ENCODE data around the gene TEX52. TPM values are rescaled to one million over a fixed set of nuclear protein-coding genes. Genes with fewer than 3 reads are reported as not detected.

TEX52 gene
- total RNA-seq, 2 experiments from 2014 or later, result 0.20 TPM; not detected in 1

DNA sequence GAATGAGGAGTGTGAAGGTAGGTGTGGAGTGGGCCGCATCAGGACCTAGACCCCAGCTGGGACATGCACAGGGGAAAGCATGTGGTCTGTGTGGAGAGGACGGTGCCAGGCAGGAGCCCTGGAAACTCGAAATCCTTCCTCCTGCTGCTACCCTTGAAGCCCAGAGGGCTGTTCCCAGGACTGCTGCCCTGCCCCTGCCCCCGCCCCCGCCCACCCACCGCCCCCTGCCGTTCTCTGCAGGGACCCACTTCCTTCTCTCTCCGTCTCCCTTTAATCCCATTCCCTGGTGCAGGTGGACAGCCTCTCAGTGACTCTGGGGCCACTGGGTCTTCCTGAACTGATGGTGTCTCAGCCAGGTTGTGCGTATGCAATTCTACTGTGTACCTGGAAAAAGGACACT, 36.4 kb downstream of the TEX52 start:
- Mint-ChIP-seq H3K4me1 (peaks cover 3% of the 10 kb centered on the region), H3K9me3 (no peaks in the 10 kb centered on the region), H3K36me3 (ENCODE audit: low read depth) (peaks cover 47% of the 10 kb centered on the region), H3K27me3 (no peaks in the 10 kb centered on the region), H3K4me3 (no peak overlapping the region), H3K27ac (no peak overlapping the region)
- ChIA-PET CTCF (interaction anchor here (0.9 kb wide), 1 partner anchor 137 kb away, joined by 3 read pairs; no protein-coding TSS in a partner anchor), POLR2A (no interaction called here)
- no peak for DNase-seq

DNA sequence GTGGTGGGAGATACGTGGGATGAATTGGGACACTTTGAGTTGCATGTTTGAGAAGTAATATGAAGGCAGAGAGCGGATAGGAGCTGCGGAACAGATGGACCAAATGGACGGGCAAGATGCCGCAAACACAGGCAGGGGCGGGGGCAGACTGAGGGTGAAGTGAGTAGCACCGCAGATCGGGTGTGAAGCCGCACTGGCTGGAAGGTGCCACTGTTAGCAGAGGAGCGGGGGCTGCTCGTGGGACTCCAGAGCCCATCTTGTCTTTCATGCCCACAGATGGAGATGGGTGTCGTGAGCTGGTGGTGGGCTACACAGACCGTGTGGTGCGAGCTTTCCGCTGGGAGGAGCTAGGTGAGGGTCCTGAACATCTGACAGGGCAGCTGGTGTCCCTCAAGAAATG, 37.0 kb downstream of the TEX52 start:
- POLR2A ChIA-PET, result no interaction called here
- DNase-seq, result no peak
- H3K4me3 Mint-ChIP-seq, result no peak overlapping the region
- peaks cover 42% of the 10 kb centered on the region for H3K36me3 Mint-ChIP-seq (ENCODE audit: low read depth)
- H3K27me3 Mint-ChIP-seq, result no peaks in the 10 kb centered on the region
- no peaks in the 10 kb centered on the region for H3K9me3 Mint-ChIP-seq
- CTCF ChIA-PET, result interaction anchor here (0.9 to 1.1 kb wide), 2 partner anchors 136 to 137 kb away, joined by 3 to 5 read pairs; no protein-coding TSS in a partner anchor
- H3K4me1 Mint-ChIP-seq, result peaks cover 6% of the 10 kb centered on the region
- no peak overlapping the region for H3K27ac Mint-ChIP-seq

DNA sequence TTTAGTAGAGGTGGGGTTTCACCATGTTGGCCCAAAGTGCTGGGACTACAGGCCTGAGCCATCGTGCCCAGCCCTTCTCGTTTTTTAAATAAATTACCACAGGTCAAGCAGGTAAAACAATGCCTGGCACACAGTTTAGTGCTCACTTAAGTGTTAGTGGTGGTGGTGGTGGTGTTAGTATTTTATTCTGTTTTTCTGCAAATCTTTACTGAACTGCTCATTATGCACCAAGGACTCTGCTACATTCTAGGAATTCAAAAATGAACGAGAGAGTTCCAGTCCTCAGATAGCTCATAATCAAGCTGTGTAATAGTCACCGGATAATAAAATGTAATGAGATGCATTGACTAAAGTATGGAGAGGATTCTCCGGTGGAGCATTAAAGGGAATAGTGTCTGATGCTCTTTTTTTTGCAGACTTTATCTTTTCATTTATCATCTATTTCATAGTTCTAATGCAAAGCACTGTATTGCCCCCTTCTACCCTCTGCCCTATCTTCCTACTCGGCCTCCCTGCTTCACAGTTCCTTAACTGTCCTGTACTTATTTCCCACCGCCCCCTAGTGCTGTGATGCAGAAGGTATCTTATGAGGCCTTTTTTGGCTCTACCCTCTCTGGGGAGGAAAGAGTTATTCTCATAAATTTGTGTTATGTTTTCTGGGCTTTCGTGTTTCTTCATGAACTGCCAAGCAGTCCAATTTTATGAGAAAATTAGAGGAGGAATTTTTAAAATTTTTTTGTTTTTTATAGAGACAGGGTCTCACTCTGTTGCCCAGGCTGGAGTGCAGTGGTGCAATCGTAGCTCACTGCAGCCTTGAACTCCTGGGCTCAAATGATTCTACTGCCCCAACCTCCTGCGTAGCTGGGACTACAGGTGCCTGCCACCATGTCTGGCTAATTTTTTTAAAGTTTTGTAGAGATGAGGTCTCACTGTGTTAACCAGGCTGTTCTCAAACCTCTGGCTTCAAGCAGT, 43.3 kb downstream of the TEX52 start:
- Mint-ChIP-seq H3K4me1 (peaks cover 27% of the 10 kb centered on the region), H3K27ac (peak overlapping the region; percentile 97), H3K9me3 (no peaks in the 10 kb centered on the region), H3K36me3 (ENCODE audit: low read depth) (peaks cover 9% of the 10 kb centered on the region), H3K27me3 (no peaks in the 10 kb centered on the region), H3K4me3 (peak overlapping the region; percentile 99)
- CTCF ChIA-PET, result interaction anchor here (1.0 to 3.1 kb wide), 6 partner anchors 13 to 131 kb away, joined by 3 to 14 read pairs (median 4); no protein-coding TSS in a partner anchor
- POLR2A ChIA-PET, result interaction anchor here (0.9 to 3.8 kb wide), 7 partner anchors 16 to 130 kb away, joined by 3 to 36 read pairs (median 6); partner anchors contain the start of genes FKBP4, FOXM1 and RHNO1
- DNase-seq, result peak; percentile 63

DNA sequence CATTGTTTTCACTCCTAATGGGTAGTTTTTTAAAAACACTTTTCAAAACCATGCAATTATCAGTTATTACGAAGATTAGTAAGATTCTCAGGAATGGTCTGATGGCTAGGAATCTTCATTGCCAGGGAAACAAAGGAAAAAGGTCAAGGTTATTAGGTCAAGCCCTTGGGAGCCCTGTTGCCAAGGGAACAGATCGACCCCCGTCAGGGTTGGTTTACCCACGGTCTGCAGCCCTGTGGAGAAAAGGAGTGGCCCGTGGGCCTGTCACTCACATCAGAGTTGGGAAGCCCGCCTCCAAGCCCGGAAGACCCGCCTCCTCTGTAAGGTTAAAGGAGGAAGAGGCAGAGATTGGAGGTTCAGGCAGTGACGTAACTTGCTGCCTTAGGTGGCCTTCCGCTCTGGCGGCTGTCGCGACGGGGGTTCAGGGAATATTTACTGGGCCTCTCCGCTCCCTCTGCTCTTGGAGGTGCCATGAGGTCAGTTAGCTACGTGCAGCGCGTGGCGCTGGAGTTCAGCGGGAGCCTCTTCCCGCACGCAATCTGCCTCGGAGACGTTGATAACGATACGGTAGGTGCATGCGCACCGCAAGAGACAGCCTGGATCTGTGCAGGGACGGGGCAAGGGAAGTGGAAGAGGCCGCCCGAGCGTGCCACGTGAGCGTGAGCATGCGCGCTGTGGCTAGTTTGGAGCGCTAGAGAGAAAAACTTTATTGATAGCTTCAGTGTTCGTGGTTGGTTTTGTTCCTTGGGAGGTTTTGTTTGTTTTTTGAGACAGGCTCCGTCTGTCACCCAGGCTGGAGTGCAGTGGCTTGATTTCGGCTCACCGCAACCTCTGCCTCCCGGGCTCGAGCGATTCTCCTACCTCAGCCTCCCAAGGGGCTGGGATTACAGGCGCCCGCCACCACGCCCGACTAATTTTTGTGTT, 44.3 kb downstream of the TEX52 start, which contains the start of gene ITFG2:
TSS of gene ITFG2 (plus strand) at position 379 of the 924 bp plus-strand sequence. CDS start at position 472, 93 bp downstream.
- no peaks in the 10 kb centered on the region for H3K36me3 Mint-ChIP-seq (ENCODE audit: low read depth)
- ChIA-PET POLR2A (interaction anchor here (0.7 to 3.8 kb wide), 7 partner anchors 15 to 129 kb away, joined by 3 to 36 read pairs (median 6); partner anchors contain the start of genes FKBP4, FOXM1 and RHNO1), CTCF (interaction anchor here (1.6 to 3.1 kb wide), 4 partner anchors 12 to 130 kb away, joined by 3 to 14 read pairs (median 6); no protein-coding TSS in a partner anchor)
- peak; percentile 98 for DNase-seq
- H3K27ac Mint-ChIP-seq, result peak within 1 kb of the TSS; percentile 97
- H3K4me1 Mint-ChIP-seq, result peaks cover 27% of the 10 kb centered on the region
- peak within 1 kb of the TSS; percentile 99 for H3K4me3 Mint-ChIP-seq
- H3K9me3 Mint-ChIP-seq, result no peaks in the 10 kb centered on the region
- H3K27me3 Mint-ChIP-seq, result no peaks in the 10 kb centered on the region

DNA sequence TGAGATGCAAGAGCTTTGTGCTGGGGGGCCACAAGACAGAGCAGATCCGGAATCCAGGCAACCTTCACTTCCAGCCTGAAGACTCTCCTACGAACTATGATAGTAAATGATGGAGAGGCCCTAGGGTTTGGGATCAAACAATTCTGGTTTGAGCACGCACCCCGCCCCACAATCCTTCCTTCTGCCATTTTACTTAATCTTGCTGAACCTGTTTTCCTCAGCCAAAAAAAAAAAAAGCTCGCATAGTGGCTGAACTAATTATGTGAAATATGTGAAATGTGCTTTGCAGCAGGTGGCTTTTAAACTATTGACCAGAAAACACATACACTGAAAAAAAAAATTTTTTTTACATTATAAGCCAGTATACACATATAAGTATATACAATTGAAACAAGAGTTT, 45.0 kb downstream of the TEX52 start:
- H3K9me3 Mint-ChIP-seq, result no peaks in the 10 kb centered on the region
- no peaks in the 10 kb centered on the region for H3K27me3 Mint-ChIP-seq
- H3K4me1 Mint-ChIP-seq, result peaks cover 27% of the 10 kb centered on the region
- peaks cover 6% of the 10 kb centered on the region for H3K36me3 Mint-ChIP-seq (ENCODE audit: low read depth)
- no peak overlapping the region for H3K27ac Mint-ChIP-seq
- CTCF ChIA-PET, result interaction anchor here (2.0 kb wide), 1 partner anchor 16 kb away, joined by 4 read pairs; no protein-coding TSS in a partner anchor
- peak overlapping the region; percentile 99 for H3K4me3 Mint-ChIP-seq
- DNase-seq, result no peak
- POLR2A ChIA-PET, result interaction anchor here (2.0 to 3.8 kb wide), 4 partner anchors 14 to 121 kb away, joined by 6 to 36 read pairs (median 15); partner anchors contain the start of genes FKBP4, FOXM1 and RHNO1

DNA sequence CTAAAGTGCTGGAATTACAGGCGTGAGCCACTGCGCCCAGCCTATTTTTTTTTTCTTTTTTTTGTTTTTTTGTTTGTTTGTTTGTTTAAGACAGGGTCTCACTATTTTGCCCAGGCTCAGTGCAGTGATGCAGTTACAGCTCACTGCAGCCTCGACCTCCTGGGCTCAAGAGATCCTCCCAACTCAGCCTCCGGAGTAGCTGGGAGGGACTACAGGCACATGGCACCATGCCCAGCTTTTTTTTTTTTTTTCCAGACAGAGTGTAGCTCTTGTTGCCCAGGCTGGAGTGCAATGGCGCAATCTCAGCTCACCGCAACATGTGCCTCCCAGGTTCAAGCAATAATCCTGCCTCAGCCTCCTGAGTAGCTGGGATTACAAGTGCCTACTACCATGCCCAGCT, 50.1 kb downstream of the TEX52 start:
- ChIA-PET CTCF (interaction anchor here (0.9 kb wide), 1 partner anchor 128 kb away, joined by 3 read pairs; no protein-coding TSS in a partner anchor), POLR2A (no interaction called here)
- no peaks in the 10 kb centered on the region for H3K9me3 Mint-ChIP-seq
- peaks cover 40% of the 10 kb centered on the region for H3K36me3 Mint-ChIP-seq (ENCODE audit: low read depth)
- no peak for DNase-seq
- H3K4me1 Mint-ChIP-seq, result peaks cover 5% of the 10 kb centered on the region
- H3K4me3 Mint-ChIP-seq, result no peak overlapping the region
- no peak overlapping the region for H3K27ac Mint-ChIP-seq
- no peaks in the 10 kb centered on the region for H3K27me3 Mint-ChIP-seq

DNA sequence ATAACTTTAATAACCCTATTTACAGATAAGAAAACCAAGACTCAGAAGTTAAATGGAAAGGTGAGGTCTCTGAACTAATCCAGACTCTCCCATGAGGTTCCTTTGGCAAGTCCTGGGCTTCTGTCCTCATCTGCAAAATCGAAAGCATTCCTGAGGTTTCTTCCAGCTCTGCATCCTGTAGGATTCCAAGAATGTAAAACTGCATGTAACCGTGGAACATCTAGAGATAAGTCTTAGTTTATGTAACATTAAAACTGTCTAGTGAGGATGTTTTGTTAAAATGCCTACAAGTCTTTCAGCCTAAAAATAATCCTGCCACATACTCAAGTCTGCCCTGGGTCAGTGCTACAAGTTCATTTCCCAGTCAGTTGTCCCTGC, 51.7 kb downstream of the TEX52 start:
- Mint-ChIP-seq H3K36me3 (ENCODE audit: low read depth) (peaks cover 53% of the 10 kb centered on the region), H3K27ac (peak overlapping the region; percentile 23), H3K4me1 (no peaks in the 10 kb centered on the region), H3K4me3 (no peak overlapping the region), H3K27me3 (no peaks in the 10 kb centered on the region), H3K9me3 (no peaks in the 10 kb centered on the region)
- POLR2A ChIA-PET, result interaction anchor here (0.9 kb wide), 1 partner anchor 9 kb away, joined by 5 read pairs; no protein-coding TSS in a partner anchor
- DNase-seq, result no peak
- CTCF ChIA-PET, result interaction anchor here (0.9 kb wide), 1 partner anchor 69 kb away, joined by 4 read pairs; no protein-coding TSS in a partner anchor

DNA sequence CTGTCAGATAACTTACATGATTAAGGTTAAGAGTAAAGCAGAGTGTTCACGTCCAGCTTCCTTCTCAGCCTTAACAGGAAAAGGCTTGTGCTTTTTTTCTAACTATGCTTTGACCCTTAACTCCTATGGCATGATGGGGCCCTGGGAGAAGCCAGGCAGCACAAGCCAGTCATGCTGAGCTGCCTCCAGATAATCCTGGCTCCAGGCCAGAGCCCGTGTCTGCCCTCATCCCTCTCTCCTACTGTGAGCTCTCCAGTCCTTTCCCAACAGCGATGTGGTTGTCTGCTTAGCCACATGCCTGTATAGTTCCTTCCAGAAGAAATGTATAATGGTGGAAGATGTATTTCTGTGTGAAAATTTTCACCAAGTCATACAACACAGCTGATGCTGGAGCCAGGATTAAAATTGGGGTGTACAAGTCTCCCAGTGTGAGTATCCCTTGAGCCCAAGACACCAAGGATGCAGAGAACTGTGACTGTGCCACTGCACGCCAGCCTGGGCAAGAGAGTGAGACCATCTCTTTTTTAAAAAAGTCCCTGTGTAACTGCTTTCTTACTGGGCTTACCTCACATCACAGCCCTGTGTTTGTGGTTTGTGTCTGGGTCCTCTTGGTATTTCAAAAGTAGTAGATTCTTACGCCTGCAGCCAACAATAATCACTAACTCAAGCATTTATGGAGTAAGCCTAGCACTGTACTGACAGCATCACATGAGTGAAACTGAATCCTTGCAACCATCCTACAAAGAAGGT, 52.3 kb downstream of the TEX52 start:
- CTCF ChIA-PET, result no interaction called here
- H3K9me3 Mint-ChIP-seq, result no peaks in the 10 kb centered on the region

DNA sequence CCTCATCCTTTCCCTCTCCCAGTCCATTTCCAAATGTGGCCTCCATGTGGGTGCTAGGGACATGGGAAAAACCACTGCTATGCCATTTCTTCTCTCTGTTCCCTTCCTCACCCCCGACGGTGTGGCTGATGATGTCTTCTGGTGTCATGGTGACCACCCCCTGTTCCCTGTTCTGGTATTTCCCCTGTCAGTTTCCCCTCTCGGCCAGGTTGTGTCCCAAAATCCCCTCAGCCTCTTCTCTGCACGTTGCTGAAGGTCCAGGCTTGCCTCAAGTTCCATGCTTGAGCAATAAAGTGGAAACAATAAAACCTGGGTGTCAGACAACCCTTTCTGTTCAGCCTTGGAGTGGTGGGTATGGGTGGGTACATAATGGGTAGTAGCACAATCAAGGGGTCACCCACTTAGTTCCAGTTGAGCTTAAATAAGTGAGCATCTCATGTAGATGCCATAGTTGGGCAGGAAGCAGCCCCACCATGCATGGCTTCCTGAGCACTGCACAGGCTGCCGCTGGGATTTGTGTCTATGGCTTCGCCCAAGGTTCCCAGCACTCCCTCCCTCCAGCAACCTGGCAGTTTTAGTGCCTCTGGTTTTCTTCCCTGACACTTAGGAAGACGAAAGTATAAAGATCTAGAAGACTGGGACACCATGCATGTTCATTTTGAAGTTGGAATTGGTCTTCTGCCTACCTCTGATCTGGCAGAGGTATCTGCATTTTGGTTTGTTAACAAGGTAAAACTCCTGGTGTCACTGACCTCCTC, 53.0 kb downstream of the TEX52 start:
- Mint-ChIP-seq H3K4me1 (no peaks in the 10 kb centered on the region), H3K4me3 (no peak overlapping the region), H3K27me3 (no peaks in the 10 kb centered on the region), H3K36me3 (ENCODE audit: low read depth) (peaks cover 65% of the 10 kb centered on the region), H3K9me3 (no peaks in the 10 kb centered on the region), H3K27ac (no peak overlapping the region)
- ChIA-PET POLR2A (interaction anchor here (1.1 kb wide), 1 partner anchor 8 kb away, joined by 5 read pairs; no protein-coding TSS in a partner anchor), CTCF (no interaction called here)
- DNase-seq, result no peak

More for the DNA sequence above, 52.3 kb downstream of the TEX52 start:
- no peak for DNase-seq
- H3K36me3 Mint-ChIP-seq (ENCODE audit: low read depth), result peaks cover 57% of the 10 kb centered on the region
- POLR2A ChIA-PET, result interaction anchor here (0.9 to 1.1 kb wide), 2 partner anchors 8 kb away, joined by 5 read pairs; no protein-coding TSS in a partner anchor
- H3K4me1 Mint-ChIP-seq, result no peaks in the 10 kb centered on the region
- H3K27me3 Mint-ChIP-seq, result no peaks in the 10 kb centered on the region
- no peak overlapping the region for H3K4me3 Mint-ChIP-seq
- H3K27ac Mint-ChIP-seq, result peak overlapping the region; percentile 23

DNA sequence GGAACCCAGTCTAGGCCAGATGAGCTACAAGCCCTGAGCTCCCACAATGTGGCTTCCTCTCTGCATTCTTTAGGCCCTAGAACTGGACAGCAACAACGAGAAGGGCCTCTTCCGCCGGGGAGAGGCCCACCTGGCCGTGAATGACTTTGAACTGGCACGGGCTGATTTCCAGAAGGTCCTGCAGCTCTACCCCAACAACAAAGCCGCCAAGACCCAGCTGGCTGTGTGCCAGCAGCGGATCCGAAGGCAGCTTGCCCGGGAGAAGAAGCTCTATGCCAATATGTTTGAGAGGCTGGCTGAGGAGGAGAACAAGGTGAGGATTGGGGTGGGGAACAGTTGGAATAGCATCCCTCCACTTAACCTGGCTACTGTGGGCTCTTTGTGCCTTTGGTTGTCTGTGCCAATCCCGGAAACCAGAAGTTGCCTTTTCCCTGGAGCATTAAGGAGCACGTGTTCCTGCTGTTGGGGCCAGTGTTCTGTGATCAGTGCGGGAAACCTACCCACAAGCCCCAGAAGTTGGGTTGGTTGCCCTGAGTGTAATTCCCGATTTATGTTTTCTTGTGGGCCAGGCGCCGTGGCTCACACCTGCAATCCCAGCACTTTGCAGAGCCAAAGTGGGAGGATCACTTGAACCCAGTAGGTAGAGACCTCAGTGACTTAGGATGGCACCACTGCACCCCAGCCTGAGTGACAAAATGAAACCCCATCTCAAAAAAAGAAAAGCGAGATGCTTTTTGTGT, 55.6 kb downstream of the TEX52 start:
- ChIA-PET CTCF (interaction anchor here (1.1 kb wide), 1 partner anchor 12 kb away, joined by 3 read pairs; no protein-coding TSS in a partner anchor), POLR2A (interaction anchor here (1.9 kb wide), 1 partner anchor 110 kb away, joined by 4 read pairs; no protein-coding TSS in a partner anchor)
- H3K4me3 Mint-ChIP-seq, result no peak overlapping the region
- H3K27me3 Mint-ChIP-seq, result no peaks in the 10 kb centered on the region
- peaks cover 16% of the 10 kb centered on the region for H3K4me1 Mint-ChIP-seq
- no peaks in the 10 kb centered on the region for H3K9me3 Mint-ChIP-seq
- H3K27ac Mint-ChIP-seq, result no peak overlapping the region
- peaks cover 77% of the 10 kb centered on the region for H3K36me3 Mint-ChIP-seq (ENCODE audit: low read depth)
- no peak for DNase-seq
